Neuronal stem cell (in vitro differentiated cells): ENCODE results near the gene VPS16.

ENCODE experiments used
- DNase-seq: peaks from one replicate; pipeline ENCODE4 v3.0.0-alpha.2; 2013; ENCODE audit warnings: low spot score
- H2AFZ ChIP-seq: one replicate; pipeline ENCODE4 v1.6.1; 2013; ENCODE audit warnings: mild to moderate bottlenecking, low read length, inconsistent platforms
- H2AK5ac ChIP-seq: 2 replicates; pipeline ENCODE4 v1.6.1; 2013; ENCODE audit warnings: low read depth, mild to moderate bottlenecking, inconsistent platforms, low read length, moderate library complexity, mixed read lengths
- H2BK120ac ChIP-seq: 2 replicates; pipeline ENCODE4 v1.6.1; 2013; ENCODE audit warnings: low read depth, mild to moderate bottlenecking, inconsistent platforms, low read length, moderate library complexity, mixed read lengths
- H2BK12ac ChIP-seq: one replicate; pipeline ENCODE4 v1.6.1; 2013; ENCODE audit warnings: low read length, inconsistent platforms
- H2BK15ac ChIP-seq: 2 replicates; pipeline ENCODE4 v1.6.1; 2013; ENCODE audit warnings: mild to moderate bottlenecking, low read length, inconsistent platforms, mixed read lengths
- H2BK5ac ChIP-seq: one replicate; pipeline ENCODE4 v1.6.1; 2013; ENCODE audit warnings: inconsistent platforms, mild to moderate bottlenecking, low read length, moderate library complexity
- H3K14ac ChIP-seq: one replicate; pipeline ENCODE4 v1.6.1; 2013; ENCODE audit warnings: low read length, inconsistent platforms
- H3K18ac ChIP-seq: 2 replicates; pipeline ENCODE4 v1.6.1; 2013; ENCODE audit warnings: low read length, inconsistent platforms
- H3K23ac ChIP-seq: 2 replicates; pipeline ENCODE4 v1.6.1; 2013; ENCODE audit warnings: low read depth, mild to moderate bottlenecking, mixed read lengths, low read length, inconsistent platforms; ENCODE audit not compliant: poor library complexity
- H3K27ac ChIP-seq: replicated peaks from 3 replicates; pipeline ENCODE4 v1.5.1; 2013; ENCODE audit warnings: low read length, inconsistent platforms
- H3K27me3 ChIP-seq, 3 experiments: 2 replicates each; pipeline ENCODE4 v1.6.1; 2013; ENCODE audit warnings: low read length in 3 of 3, mild to moderate bottlenecking in 2 of 3, inconsistent platforms in 1 of 3, low read depth in 1 of 3, mixed read lengths in 1 of 3, moderate library complexity in 1 of 3; ENCODE audit not compliant: control insufficient read depth in 3 of 3, insufficient read depth in 3 of 3
- H3K36me3 ChIP-seq, 2 donors: replicated peaks in 1 of 2; 2 replicates each; pipeline ENCODE4 v1.6.1; 2013; ENCODE audit warnings: low read length in 2 of 2; ENCODE audit not compliant: control insufficient read depth in 2 of 2, insufficient read depth in 2 of 2
- H3K4ac ChIP-seq: 2 replicates; pipeline ENCODE4 v1.6.1; 2013; ENCODE audit warnings: inconsistent platforms, mild to moderate bottlenecking, low read length, moderate library complexity
- H3K4me1 ChIP-seq, 2 donors: 1 replicate in 1 of 2; 2 replicates in 1 of 2; pipeline ENCODE4 v1.6.1; 2013; ENCODE audit warnings: low read length in 2 of 2, low read depth in 1 of 2; ENCODE audit not compliant: control insufficient read depth in 2 of 2, insufficient read depth in 1 of 2
- H3K4me2 ChIP-seq: one replicate; pipeline ENCODE4 v1.6.1; 2013; ENCODE audit warnings: mild to moderate bottlenecking, low read length, inconsistent platforms; ENCODE audit not compliant: insufficient read depth, poor library complexity, severe bottlenecking
- H3K4me3 ChIP-seq, 2 donors: 2 replicates each; pipeline ENCODE4 v1.5.1; 2013; ENCODE audit warnings: low read length in 2 of 2, mild to moderate bottlenecking in 2 of 2, inconsistent platforms in 1 of 2, moderate library complexity in 1 of 2
- H3K79me1 ChIP-seq: one replicate; pipeline ENCODE4 v1.6.1; 2013; ENCODE audit warnings: low read depth, mild to moderate bottlenecking, inconsistent platforms, low read length, moderate library complexity
- H3K9ac ChIP-seq: one replicate; pipeline ENCODE4 v1.6.1; 2013; ENCODE audit warnings: mild to moderate bottlenecking, low read depth, low read length, inconsistent platforms; ENCODE audit not compliant: poor library complexity
- H3K9me3 ChIP-seq, 2 donors: replicated peaks in 1 of 2; 2 replicates each; pipeline versions ENCODE3 to v1.6.1; 2013; ENCODE audit warnings: low read length in 2 of 2, mild to moderate bottlenecking in 2 of 2, inconsistent platforms in 1 of 2, low read depth in 1 of 2, mixed read lengths in 1 of 2, moderate library complexity in 1 of 2; ENCODE audit not compliant: control insufficient read depth in 2 of 2, insufficient read depth in 1 of 2
- H4K8ac ChIP-seq: one replicate; pipeline ENCODE4 v1.6.1; 2013; ENCODE audit warnings: low read depth, mild to moderate bottlenecking, inconsistent platforms, low read length, moderate library complexity
- H4K91ac ChIP-seq: one replicate; pipeline ENCODE4 v1.6.1; 2013; ENCODE audit warnings: low read length, low read depth, mild to moderate bottlenecking, inconsistent platforms; ENCODE audit not compliant: poor library complexity
- WGBS, 2 donors: extraction: QIAGEN DNeasy Blood & Tissue Kit; methylation state at CpG; one replicate each; pipeline ENCODE4 v1.1.7; 2013; ENCODE audit warnings: missing lambda C conversion rate in 2 of 2, mixed read lengths in 1 of 2; ENCODE audit not compliant: insufficient read length in 2 of 2, insufficient replicate concordance in 1 of 2; ENCODE audit errors: extremely low coverage in 2 of 2; 5-methylcytosine and 5-hydroxymethylcytosine counted together

Gene VPS16

GRCh38 chr20:2798095-2798805 is 42.3 kb upstream of the VPS16 start:
- Histone ChIP-seq H3K9me3 (peaks cover 0 to 2% of the 10 kb centered on the region in 2 donors), H3K27ac (no peak overlapping the region), H3K9ac (no peak overlapping the region), H4K91ac (no peak overlapping the region), H3K14ac (no peak overlapping the region), H2BK5ac (peak overlapping the region; percentile 46), H3K4me2 (no peak overlapping the region), H3K4me3 (no peak overlapping the region), H2AFZ (no peak overlapping the region), H2BK120ac (peak overlapping the region; percentile 3), H3K18ac (no peak overlapping the region), H3K79me1 (peaks cover 8% of the 10 kb centered on the region), H3K23ac (no peak overlapping the region), H2BK12ac (no peak overlapping the region), H3K36me3 (peaks cover 45 to 61% of the 10 kb centered on the region in 2 donors), H3K4me1 (peaks cover 12 to 15% of the 10 kb centered on the region in 2 donors), H2AK5ac (peak overlapping the region; percentile 61), H4K8ac (no peak overlapping the region), H3K4ac (no peak overlapping the region), H2BK15ac (no peak overlapping the region), H3K27me3 (peaks cover 0 to 18% (median 3%) of the 10 kb centered on the region in 3 experiments)
- no CpG with 5 or more reads among the region's 19 CpGs for WGBS, 2 donors
- no peak for DNase-seq

GRCh38 chr20:2798814-2799213 is 41.7 kb upstream of the VPS16 start:
- peaks cover 8% of the 10 kb centered on the region for H3K79me1 ChIP-seq
- H2BK15ac ChIP-seq: no peak overlapping the region
- H3K18ac ChIP-seq: no peak overlapping the region
- peak overlapping the region; percentile 46 for H2BK5ac ChIP-seq
- H3K4ac ChIP-seq: no peak overlapping the region
- H3K4me2 ChIP-seq: peak overlapping the region; percentile 97
- H2AK5ac ChIP-seq: peak overlapping the region; percentile 90
- no peak overlapping the region for H4K8ac ChIP-seq
- no peaks in the 10 kb centered on the region for H3K9me3 ChIP-seq
- no peak overlapping the region for H2BK120ac ChIP-seq
- H4K91ac ChIP-seq: no peak overlapping the region
- peaks cover 40 to 56% of the 10 kb centered on the region in 2 donors for H3K36me3 ChIP-seq
- no peak overlapping the region for H3K14ac ChIP-seq
- H3K4me1 ChIP-seq: peaks cover 12 to 15% of the 10 kb centered on the region in 2 donors
- peak overlapping the region; percentile 80 for H3K27ac ChIP-seq
- peak overlapping the region in 1 of 2 donors; percentile 100 for H3K4me3 ChIP-seq
- H3K23ac ChIP-seq: no peak overlapping the region
- no CpG with 5 or more reads among the region's 6 CpGs for WGBS, 2 donors
- H2AFZ ChIP-seq: no peak overlapping the region
- DNase-seq: no peak
- H3K27me3 ChIP-seq: peaks cover 3 to 22% (median 6%) of the 10 kb centered on the region in 3 experiments
- no peak overlapping the region for H2BK12ac ChIP-seq
- no peak overlapping the region for H3K9ac ChIP-seq

GRCh38 chr20:2799271-2799670 is 41.3 kb upstream of the VPS16 start:
- Histone ChIP-seq H3K18ac (peak overlapping the region; percentile 51), H2BK120ac (no peak overlapping the region), H3K4me3 (peak overlapping the region; percentile 88 to 100), H3K9me3 (no peaks in the 10 kb centered on the region), H3K4me2 (peak overlapping the region; percentile 97), H3K79me1 (peaks cover 8% of the 10 kb centered on the region), H3K27ac (peak overlapping the region; percentile 80), H2AFZ (peak overlapping the region; percentile 93), H3K23ac (no peak overlapping the region), H4K91ac (peak overlapping the region; percentile 34), H3K4me1 (peaks cover 12 to 15% of the 10 kb centered on the region in 2 donors), H2AK5ac (peak overlapping the region; percentile 90), H2BK12ac (no peak overlapping the region), H2BK15ac (peak overlapping the region; percentile 74), H3K27me3 (peaks cover 3 to 27% (median 10%) of the 10 kb centered on the region in 3 experiments), H3K14ac (no peak overlapping the region), H2BK5ac (peak overlapping the region; percentile 46), H4K8ac (no peak overlapping the region), H3K36me3 (peaks cover 40 to 51% of the 10 kb centered on the region in 2 donors), H3K9ac (peak overlapping the region; percentile 82), H3K4ac (no peak overlapping the region)
- no peak for DNase-seq
- no CpG with 5 or more reads among the region's 9 CpGs for WGBS, 2 donors
